ENCODE measurements around the gene UQCC5.

UQCC5 gene

GRCh38 chr3:52520141-52520667 lies 16.2 kb upstream of the UQCC5 start:
- no peaks in the 10 kb centered on the region for H3K27me3 ChIP-seq (replicated peaks; ENCODE audit: control insufficient read depth, insufficient read depth, low read length)
- H3K36me3 ChIP-seq (ENCODE audit: control insufficient read depth, insufficient read depth, low read length) = peaks cover 7% of the 10 kb centered on the region
- no peak for TF ChIP-seq CTCF (IDR thresholded peaks at IDR 0.05; ENCODE audit: insufficient read depth, low read length, poor library complexity, severe bottlenecking)
- DNase-seq (ENCODE audit: extremely low read depth, insufficient read length) = no peak
- no peak overlapping the region for H3K4me3 ChIP-seq (replicated peaks; ENCODE audit: low read depth, low read length)

- no peak for DNase-seq (ENCODE audit: extremely low read depth, insufficient read length)
- Histone ChIP-seq H3K27me3 (replicated peaks; ENCODE audit: control insufficient read depth, insufficient read depth, low read length) (no peaks in the 10 kb centered on the region), H3K4me3 (replicated peaks; ENCODE audit: low read depth, low read length) (no peak overlapping the region), H3K36me3 (ENCODE audit: control insufficient read depth, insufficient read depth, low read length) (peaks cover 7% of the 10 kb centered on the region)
- no peak for TF ChIP-seq CTCF (IDR thresholded peaks at IDR 0.05; ENCODE audit: insufficient read depth, low read length, poor library complexity, severe bottlenecking)
Observed at GRCh38 chr3:52520716-52521487, 15.5 kb upstream of the UQCC5 start.

- no peak for TF ChIP-seq CTCF (IDR thresholded peaks at IDR 0.05; ENCODE audit: insufficient read depth, low read length, poor library complexity, severe bottlenecking)
- Histone ChIP-seq H3K27me3 (replicated peaks; ENCODE audit: control insufficient read depth, insufficient read depth, low read length) (no peaks in the 10 kb centered on the region), H3K4me3 (replicated peaks; ENCODE audit: low read depth, low read length) (no peak overlapping the region), H3K36me3 (ENCODE audit: control insufficient read depth, insufficient read depth, low read length) (peaks cover 7% of the 10 kb centered on the region)
- DNase-seq (ENCODE audit: extremely low read depth, insufficient read length) = no peak
Observed at GRCh38 chr3:52521488-52521824, 14.9 kb upstream of the UQCC5 start.

- TF ChIP-seq CTCF (IDR thresholded peaks at IDR 0.05; ENCODE audit: insufficient read depth, low read length, poor library complexity, severe bottlenecking) = no peak
- no peaks in the 10 kb centered on the region for H3K27me3 ChIP-seq (replicated peaks; ENCODE audit: control insufficient read depth, insufficient read depth, low read length)
- peaks cover 11% of the 10 kb centered on the region for H3K36me3 ChIP-seq (ENCODE audit: control insufficient read depth, insufficient read depth, low read length)
- DNase-seq (ENCODE audit: extremely low read depth, insufficient read length) = no peak
- no peak overlapping the region for H3K4me3 ChIP-seq (replicated peaks; ENCODE audit: low read depth, low read length)
Observed at GRCh38 chr3:52521881-52522650, 14.3 kb upstream of the UQCC5 start.

- no peak for DNase-seq (ENCODE audit: extremely low read depth, insufficient read length)
- H3K36me3 ChIP-seq (ENCODE audit: control insufficient read depth, insufficient read depth, low read length) = peaks cover 16% of the 10 kb centered on the region
- H3K27me3 ChIP-seq (replicated peaks; ENCODE audit: control insufficient read depth, insufficient read depth, low read length) = no peaks in the 10 kb centered on the region
- no peak for TF ChIP-seq CTCF (IDR thresholded peaks at IDR 0.05; ENCODE audit: insufficient read depth, low read length, poor library complexity, severe bottlenecking)
- no peak overlapping the region for H3K4me3 ChIP-seq (replicated peaks; ENCODE audit: low read depth, low read length)
Observed at GRCh38 chr3:52522651-52523251, 13.7 kb upstream of the UQCC5 start.
